IMR-90 (cell line): ENCODE measurements around the gene EDA. TPM values are rescaled to one million over a fixed set of nuclear protein-coding genes. Genes with fewer than 3 reads are reported as not detected.

ENCODE experiments used
- ATAC-seq: fragments of 200-7000 bp; cut with Tn5 transposase; 2 replicates; pipeline ENCODE4 v1.9.1; 2020; ENCODE audit warnings: low read depth, mild to moderate bottlenecking, moderate library complexity
- BruUV-seq: library from RNA; stranded (reverse); fragments of 400-500 nt; replicated peaks from 2 replicates; lab custom pipeline; 2021; lab: Mats Ljungman, UMichigan
- CTCF ChIA-PET: fragments of 300-600 bp; formaldehyde crosslinking; extraction: SDS; loops from one replicate; lab custom pipeline; 2021; ENCODE audit warnings: antibody characterized with exemption; lab: Yijun Ruan, JAX
- POLR2A ChIA-PET: fragments of 300-600 bp; sonication (Branson Sonifier 250); formaldehyde crosslinking; loops from one replicate; lab custom pipeline; 2022; ENCODE audit warnings: antibody characterized with exemption; ENCODE audit not compliant: unreplicated experiment; lab: Charles Lee
- DNase-seq: peaks from one replicate; pipeline ENCODE4 v3.0.0; 2013
- H2AFZ ChIP-seq: replicated peaks from 2 replicates; pipeline ENCODE3; 2013; ENCODE audit warnings: low read length, mild to moderate bottlenecking; ENCODE audit not compliant: poor library complexity
- H2AK5ac ChIP-seq: 2 replicates; pipeline ENCODE4 v1.6.1; 2013; ENCODE audit warnings: low read depth, low read length, inconsistent platforms
- H2AK9ac ChIP-seq: replicated peaks from 2 replicates; pipeline ENCODE3; 2013; ENCODE audit warnings: mild to moderate bottlenecking, low read depth, low read length, moderate library complexity; ENCODE audit not compliant: poor library complexity
- H2BK120ac ChIP-seq: 2 replicates; pipeline ENCODE4 v1.6.1; 2013; ENCODE audit warnings: low read depth, low read length, inconsistent platforms
- H2BK15ac ChIP-seq: 3 replicates; pipeline ENCODE4 v1.6.1; 2013; ENCODE audit warnings: low read depth, low read length, inconsistent platforms
- H2BK20ac ChIP-seq: 2 replicates; pipeline ENCODE4 v1.6.1; 2013; ENCODE audit warnings: low read depth, mild to moderate bottlenecking, inconsistent platforms, low read length, moderate library complexity
- H2BK5ac ChIP-seq: 2 replicates; pipeline ENCODE4 v1.6.1; 2013; ENCODE audit warnings: mild to moderate bottlenecking, low read depth, low read length, inconsistent platforms; ENCODE audit not compliant: poor library complexity, severe bottlenecking
- H3K14ac ChIP-seq: replicated peaks from 2 replicates; pipeline ENCODE4 v1.6.1; 2013; ENCODE audit warnings: low read depth, low read length, inconsistent platforms
- H3K18ac ChIP-seq: 2 replicates; pipeline ENCODE4 v1.6.1; 2013; ENCODE audit warnings: low read depth, low read length, control low read depth
- H3K23ac ChIP-seq: 2 replicates; pipeline ENCODE4 v1.6.1; 2013; ENCODE audit warnings: low read depth, low read length, inconsistent platforms
- H3K27ac ChIP-seq: 2 replicates; pipeline ENCODE4 v1.5.1; 2013; ENCODE audit warnings: mild to moderate bottlenecking, control low read depth, low read length; ENCODE audit not compliant: insufficient read depth
- H3K27me3 ChIP-seq: 2 replicates; pipeline ENCODE4 v1.6.1; 2013; ENCODE audit warnings: low read length; ENCODE audit not compliant: control insufficient read depth, insufficient read depth
- H3K36me3 ChIP-seq: 2 replicates; pipeline ENCODE4 v1.6.1; 2013; ENCODE audit warnings: low read length, mixed read lengths; ENCODE audit not compliant: control insufficient read depth, insufficient read depth
- H3K4ac ChIP-seq: 2 replicates; pipeline ENCODE4 v1.6.1; 2013; ENCODE audit warnings: low read depth, low read length, inconsistent platforms
- H3K4me1 ChIP-seq: 2 replicates; pipeline ENCODE4 v1.6.1; 2013; ENCODE audit warnings: low read length, mixed read lengths; ENCODE audit not compliant: control insufficient read depth, insufficient read depth
- H3K4me2 ChIP-seq: 2 replicates; pipeline ENCODE4 v1.6.1; 2013; ENCODE audit warnings: low read depth, mild to moderate bottlenecking, control low read depth, low read length, moderate library complexity
- H3K4me3 ChIP-seq: 2 replicates; pipeline ENCODE4 v1.5.1; 2013; ENCODE audit warnings: low read depth, mild to moderate bottlenecking, control low read depth, low read length, moderate library complexity; ENCODE audit not compliant: insufficient read depth
- H3K56ac ChIP-seq: 2 replicates; pipeline ENCODE4 v1.6.1; 2013; ENCODE audit warnings: low read length, inconsistent platforms; ENCODE audit not compliant: insufficient read depth; ENCODE audit errors: extremely low read depth
- H3K79me1 ChIP-seq, 2 experiments: 2 replicates each; pipeline ENCODE4 v1.6.1; 2013; ENCODE audit warnings: low read length in 2 of 2, inconsistent platforms in 1 of 2, low read depth in 1 of 2
- H3K9ac ChIP-seq: 2 replicates; pipeline ENCODE4 v1.6.1; 2013; ENCODE audit warnings: low read depth, low read length, control low read depth
- H3K9me1 ChIP-seq: 2 replicates; pipeline ENCODE4 v1.6.1; 2013; ENCODE audit warnings: low read length, inconsistent platforms; ENCODE audit not compliant: insufficient read depth
- H3K9me3 ChIP-seq: 2 replicates; pipeline ENCODE4 v1.6.1; 2013; ENCODE audit warnings: low read length; ENCODE audit not compliant: control insufficient read depth, insufficient read depth
- H4K20me1 ChIP-seq: 2 replicates; pipeline ENCODE4 v1.6.1; 2013; ENCODE audit warnings: low read length, inconsistent platforms; ENCODE audit not compliant: insufficient read depth
- H4K5ac ChIP-seq: 2 replicates; pipeline ENCODE4 v1.6.1; 2013; ENCODE audit warnings: mild to moderate bottlenecking, low read depth, low read length, control low read depth
- H4K8ac ChIP-seq, 2 experiments: 2 replicates each; pipeline ENCODE4 v1.6.1; 2013; ENCODE audit warnings: low read depth in 2 of 2, low read length in 2 of 2, control low read depth in 1 of 2, inconsistent platforms in 1 of 2
- H4K91ac ChIP-seq: 2 replicates; pipeline ENCODE4 v1.6.1; 2013; ENCODE audit warnings: low read depth, low read length, inconsistent platforms; ENCODE audit not compliant: insufficient read depth
- BHLHE40 ChIP-seq: fragments of 150-350 bp; IDR thresholded peaks from 2 replicates; pipeline ENCODE4 v1.6.1; 2016; ENCODE audit warnings: mild to moderate bottlenecking, low read depth, low read length
- CEBPB ChIP-seq: IDR thresholded peaks from 2 replicates; pipeline ENCODE4 v1.6.1; 2012; ENCODE audit warnings: low read depth, low read length, improper control_type of control experiment
- CHD1 ChIP-seq: IDR thresholded peaks from 2 replicates; pipeline ENCODE4 v1.6.1; 2012; ENCODE audit warnings: low read depth, low read length, improper control_type of control experiment
- FOS ChIP-seq: fragments of 150-350 bp; IDR thresholded peaks from 2 replicates; pipeline ENCODE4 v1.6.1; 2016; ENCODE audit warnings: low read depth, low read length
- MAFK ChIP-seq: IDR thresholded peaks from 2 replicates; pipeline ENCODE4 v1.6.1; 2012; ENCODE audit warnings: low read depth, low read length, improper control_type of control experiment
- MAZ ChIP-seq: IDR thresholded peaks from 2 replicates; pipeline ENCODE4 v1.6.1; 2012; ENCODE audit warnings: low read depth, mild to moderate bottlenecking, low read length, improper control_type of control experiment, moderate library complexity, borderline replicate concordance
- MXI1 ChIP-seq: IDR thresholded peaks from 2 replicates; pipeline ENCODE4 v1.6.1; 2012; ENCODE audit warnings: low read depth, mild to moderate bottlenecking, low read length, moderate library complexity, borderline replicate concordance
- NFE2L2 ChIP-seq: fragments of 150-350 bp; IDR thresholded peaks from 2 replicates; pipeline ENCODE4 v1.6.1; 2016; ENCODE audit warnings: low read depth, mild to moderate bottlenecking, low read length
- POLR2A ChIP-seq: IDR thresholded peaks from 2 replicates; pipeline ENCODE4 v1.6.1; 2012; ENCODE audit warnings: mild to moderate bottlenecking, low read depth, low read length
- RAD21 ChIP-seq: IDR thresholded peaks from 2 replicates; pipeline ENCODE4 v1.6.1; 2012; ENCODE audit warnings: low read length, improper control_type of control experiment
- RCOR1 ChIP-seq: IDR thresholded peaks from 2 replicates; pipeline ENCODE4 v1.6.1; 2012; ENCODE audit warnings: mild to moderate bottlenecking, low read length, improper control_type of control experiment; ENCODE audit not compliant: insufficient replicate concordance
- RFX5 ChIP-seq: IDR thresholded peaks from 2 replicates; pipeline ENCODE4 v1.8.0; 2012; ENCODE audit warnings: low read depth, mild to moderate bottlenecking, low read length, moderate library complexity
- SMC3 ChIP-seq: fragments of 150-350 bp; IDR thresholded peaks from 2 replicates; pipeline ENCODE4 v1.6.1; 2016; ENCODE audit warnings: low read depth, mild to moderate bottlenecking, antibody characterized with exemption, low read length, moderate library complexity
- USF2 ChIP-seq: fragments of 150-350 bp; IDR thresholded peaks from 2 replicates; pipeline ENCODE4 v1.6.1; 2017; ENCODE audit warnings: mild to moderate bottlenecking, antibody characterized with exemption, low read length, low read depth
- WGBS, 2 experiments: methylation state at CpG; one replicate each; pipeline versions ENCODE4 v1.1.5 to v1.1.7; 2013; ENCODE audit warnings: missing lambda C conversion rate in 2 of 2; ENCODE audit not compliant: insufficient read length in 1 of 2; ENCODE audit errors: extremely low coverage in 2 of 2; 5-methylcytosine and 5-hydroxymethylcytosine counted together
- dilution Hi-C: fragments of 300-500 bp; cut with HindIII; formaldehyde crosslinking; loops from one replicate; pipeline ENCODE4 v1.14.3; 2018; ENCODE audit warnings: low sequenced_read_pairs; ENCODE audit not compliant: unreplicated experiment
- in situ Hi-C: fragments of 300-500 bp; cut with MboI; formaldehyde crosslinking; loops from 3 replicates; pipeline ENCODE4 v1.14.3; 2019; ENCODE audit warnings: low sequenced_read_pairs, inconsistent platforms, mixed read lengths
- intact Hi-C: fragments of 100-400 bp; cut with micrococcal nuclease; formaldehyde crosslinking; loops from 2 replicates; pipeline ENCODE4 v1.10.0; 2022
- polyA plus RNA-seq, 3 experiments: library from polyadenylated mRNA; depleted of rRNA; stranded (reverse); fragments of >200 nt; gene quantifications; 2 replicates each; pipeline ENCODE4 v1.2.3, GENCODE V29; 2012; ENCODE audit warnings: low replicate concordance in 1 of 3
- total RNA-seq: library from RNA; depleted of rRNA; stranded (reverse); fragments of >200 nt; gene quantifications from 2 replicates; pipeline ENCODE4 v1.2.3, GENCODE V29; 2012
- TF ChIP-seq, protein P1 (sequence below): conservative IDR thresholded peaks from 2 replicates; pipeline ENCODE4 v1.5.1; 2012; ENCODE audit warnings: mild to moderate bottlenecking, low read depth, low read length, improper control_type of control experiment
- TF ChIP-seq, protein P2 (sequence below): fragments of 150-350 bp; IDR thresholded peaks from 2 replicates; pipeline ENCODE4 v1.6.1; 2016; ENCODE audit warnings: low read depth, mild to moderate bottlenecking, low read length, moderate library complexity, borderline replicate concordance

The EDA gene
- total and polyA plus RNA-seq, 2 of the 4 experiments (the other 2 are of a cell fraction): under 0.01 TPM; not detected in 1

GRCh38 chrX:70054391-70054790, 438.5 kb downstream of the EDA start:
- Histone ChIP-seq H3K9me1 (no peaks in the 10 kb centered on the region), H3K9ac (no peak overlapping the region), H3K18ac (no peak overlapping the region), H2BK15ac (no peak overlapping the region), H4K91ac (no peak overlapping the region), H3K27ac (no peak overlapping the region), H2BK20ac (no peak overlapping the region), H3K4ac (no peak overlapping the region), H2AFZ (no peak overlapping the region), H3K23ac (no peak overlapping the region), H2AK5ac (no peak overlapping the region), H3K4me3 (no peak overlapping the region), H2BK5ac (no peak overlapping the region), H4K5ac (no peak overlapping the region), H3K14ac (no peak overlapping the region), H3K79me1 (no peaks in the 10 kb centered on the region), H3K4me2 (no peak overlapping the region), H3K9me3 (no peaks in the 10 kb centered on the region), H2AK9ac (no peak overlapping the region), H3K4me1 (no peaks in the 10 kb centered on the region), H4K8ac (no peak overlapping the region), H4K20me1 (no peaks in the 10 kb centered on the region), H3K56ac (no peak overlapping the region), H2BK120ac (no peak overlapping the region), H3K27me3 (peaks cover 9% of the 10 kb centered on the region), H3K36me3 (no peaks in the 10 kb centered on the region)
- no peak for DNase-seq
- ChIA-PET CTCF (no interaction called here), POLR2A (no interaction called here)
- BruUV-seq: no TSS peak
- ATAC-seq: no peak
- WGBS, 2 experiments: 38% methylated on average over 1 of the region's 5 CpGs; no CpG with 5 or more reads in 1 of the 2 experiments
- dilution Hi-C loops (no loop called here), intact Hi-C loops (no loop called here), in situ Hi-C loops (no loop called here)
- TF ChIP-seq BHLHE40: no peak
- no peak for TF ChIP-seq CEBPB
- no peak for TF ChIP-seq MXI1
- no peak for TF ChIP-seq MAZ
- TF ChIP-seq RAD21: no peak
- TF ChIP-seq CHD1: no peak
- no peak for TF ChIP-seq NFE2L2
- no peak for TF ChIP-seq SMC3
- TF ChIP-seq FOS: no peak
- TF ChIP-seq, protein P1, sequence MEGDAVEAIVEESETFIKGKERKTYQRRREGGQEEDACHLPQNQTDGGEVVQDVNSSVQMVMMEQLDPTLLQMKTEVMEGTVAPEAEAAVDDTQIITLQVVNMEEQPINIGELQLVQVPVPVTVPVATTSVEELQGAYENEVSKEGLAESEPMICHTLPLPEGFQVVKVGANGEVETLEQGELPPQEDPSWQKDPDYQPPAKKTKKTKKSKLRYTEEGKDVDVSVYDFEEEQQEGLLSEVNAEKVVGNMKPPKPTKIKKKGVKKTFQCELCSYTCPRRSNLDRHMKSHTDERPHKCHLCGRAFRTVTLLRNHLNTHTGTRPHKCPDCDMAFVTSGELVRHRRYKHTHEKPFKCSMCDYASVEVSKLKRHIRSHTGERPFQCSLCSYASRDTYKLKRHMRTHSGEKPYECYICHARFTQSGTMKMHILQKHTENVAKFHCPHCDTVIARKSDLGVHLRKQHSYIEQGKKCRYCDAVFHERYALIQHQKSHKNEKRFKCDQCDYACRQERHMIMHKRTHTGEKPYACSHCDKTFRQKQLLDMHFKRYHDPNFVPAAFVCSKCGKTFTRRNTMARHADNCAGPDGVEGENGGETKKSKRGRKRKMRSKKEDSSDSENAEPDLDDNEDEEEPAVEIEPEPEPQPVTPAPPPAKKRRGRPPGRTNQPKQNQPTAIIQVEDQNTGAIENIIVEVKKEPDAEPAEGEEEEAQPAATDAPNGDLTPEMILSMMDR: no peak
- TF ChIP-seq, protein P2, sequence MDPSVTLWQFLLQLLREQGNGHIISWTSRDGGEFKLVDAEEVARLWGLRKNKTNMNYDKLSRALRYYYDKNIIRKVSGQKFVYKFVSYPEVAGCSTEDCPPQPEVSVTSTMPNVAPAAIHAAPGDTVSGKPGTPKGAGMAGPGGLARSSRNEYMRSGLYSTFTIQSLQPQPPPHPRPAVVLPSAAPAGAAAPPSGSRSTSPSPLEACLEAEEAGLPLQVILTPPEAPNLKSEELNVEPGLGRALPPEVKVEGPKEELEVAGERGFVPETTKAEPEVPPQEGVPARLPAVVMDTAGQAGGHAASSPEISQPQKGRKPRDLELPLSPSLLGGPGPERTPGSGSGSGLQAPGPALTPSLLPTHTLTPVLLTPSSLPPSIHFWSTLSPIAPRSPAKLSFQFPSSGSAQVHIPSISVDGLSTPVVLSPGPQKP: no peak
- no peak for TF ChIP-seq USF2
- no peak for TF ChIP-seq RCOR1
- no peak for TF ChIP-seq RFX5
- TF ChIP-seq MAFK: no peak
- no peak for TF ChIP-seq POLR2A
